Right cardiac atrium (tissue), 5 donors: ENCODE measurements around the gene CXCR3. TPM values are rescaled to one million over a fixed set of nuclear protein-coding genes. Genes with fewer than 3 reads are reported as not detected.

Source experiments
- ATAC-seq, 2 donors: fragments of 200-7000 bp; cut with Tn5 transposase; one replicate each; pipeline versions ENCODE4 v1.8.0 to v1.9.1; 2020; ENCODE audit warnings: moderate library complexity in 2 of 2, mild to moderate bottlenecking in 1 of 2
- DNase-seq, 3 donors: peaks; one replicate each; pipeline ENCODE4 v3.0.0-alpha.2; 2020
- H3K27ac ChIP-seq: one replicate; pipeline ENCODE4 v1.5.1; 2013; ENCODE audit warnings: mild to moderate bottlenecking, low read length, control low read depth, moderate library complexity
- H3K27me3 ChIP-seq: one replicate; pipeline ENCODE4 v1.6.1; 2013; ENCODE audit not compliant: control insufficient read depth, insufficient read depth
- H3K4me1 ChIP-seq: one replicate; pipeline ENCODE4 v1.6.1; 2013; ENCODE audit warnings: low read length; ENCODE audit not compliant: control insufficient read depth, insufficient read depth
- H3K4me3 ChIP-seq: one replicate; pipeline ENCODE4 v1.5.1; 2013; ENCODE audit warnings: low read length, control low read depth
- H3K9me3 ChIP-seq: one replicate; pipeline ENCODE4 v1.6.1; 2013; ENCODE audit warnings: low read length; ENCODE audit not compliant: control insufficient read depth
- WGBS: extraction: QIAGEN DNeasy Blood & Tissue Kit; methylation state at CpG from one replicate; pipeline ENCODE4 v1.1.7; 2013; 5-methylcytosine and 5-hydroxymethylcytosine counted together
- intact Hi-C, 4 donors: fragments of 100-400 bp; cut with DNase I; formaldehyde crosslinking; loops; one replicate each; pipeline versions ENCODE4 v1.11.0 to v1.14.0; 2022 to 2023
- polyA plus RNA-seq: library from polyadenylated mRNA; stranded (reverse); fragments of 200-250 nt; gene quantifications from one replicate; pipeline ENCODE4 v1.2.3, GENCODE V29; 2013
- total RNA-seq, 4 donors: library from RNA; stranded (reverse); fragmentation: NEBNext Ultra II Directional; extraction: Animal tissue kit (Norgen Biotek cat#: 25700); gene quantifications; one replicate each; pipeline ENCODE4 v1.2.1, GENCODE V29; 2021
- donor health status: healthy with polysubstance abuse.
- donor health status: DM: no; HTN: yes; CAD: no.
- donor health status: DM: no; HTN: no; CAD: no.
- donor health status: DM: no; HTN: yes; CAD: no; lungs with severe emphysema.
- donor health status: DM: yes; HTN: yes; CAD: no.

Gene CXCR3
- total and polyA plus RNA-seq, 5 donors: 0.07 to 0.51 (median 0.28) TPM

- Histone ChIP-seq H3K9me3 (no peaks in the 10 kb centered on the region), H3K27ac (no peak overlapping the region), H3K4me3 (no peak overlapping the region), H3K4me1 (peaks cover 5% of the 10 kb centered on the region), H3K27me3 (no peaks in the 10 kb centered on the region)
- WGBS: 71% methylated on average over 3 of the region's 3 CpGs
- DNase-seq (no peak), ATAC-seq (peak in 1 of 2 donors; percentile 11)
- intact Hi-C loops: no loop called here
Observed at GRCh38 chrX:71637253-71637618, 18.9 kb upstream of the CXCR3 start.

- intact Hi-C loops: no loop called here
- H3K27ac ChIP-seq: no peak overlapping the region
- H3K9me3 ChIP-seq: no peaks in the 10 kb centered on the region
- 67% methylated on average over 9 of the region's 9 CpGs for WGBS
- DNase-seq (no peak), ATAC-seq (peak in 1 of 2 donors; percentile 38)
- no peaks in the 10 kb centered on the region for H3K27me3 ChIP-seq
- H3K4me3 ChIP-seq: no peak overlapping the region
- H3K4me1 ChIP-seq: peaks cover 5% of the 10 kb centered on the region
Observed at GRCh38 chrX:71636438-71637252, 18.3 kb upstream of the CXCR3 start.

- Histone ChIP-seq H3K27me3 (no peaks in the 10 kb centered on the region), H3K4me3 (no peak overlapping the region), H3K9me3 (no peaks in the 10 kb centered on the region), H3K4me1 (peaks cover 5% of the 10 kb centered on the region), H3K27ac (peak overlapping the region; percentile 5)
- intact Hi-C loops: no loop called here
- ATAC-seq: peak; percentile 81 to 96
- WGBS: 45% methylated on average over 6 of the region's 6 CpGs
- DNase-seq: peak in 2 of 3 donors; percentile 42 to 75
Observed at GRCh38 chrX:71634366-71634765, 16.1 kb upstream of the CXCR3 start.

- intact Hi-C loops: no loop called here
- no peak overlapping the region for H3K27ac ChIP-seq
- peak; percentile 25 to 34 for ATAC-seq
Observed at GRCh38 chrX:71632923-71633657, 14.8 kb upstream of the CXCR3 start.

GRCh38 chrX:71629467-71629866 lies 11.2 kb upstream of the CXCR3 start:
- H3K27ac ChIP-seq: no peak overlapping the region
- ATAC-seq (no peak), DNase-seq (no peak)
- H3K4me3 ChIP-seq: no peak overlapping the region
- H3K27me3 ChIP-seq: no peaks in the 10 kb centered on the region
- 85% methylated on average over 2 of the region's 2 CpGs for WGBS
- intact Hi-C loops: no loop called here
- no peaks in the 10 kb centered on the region for H3K9me3 ChIP-seq
- H3K4me1 ChIP-seq: peaks cover 2% of the 10 kb centered on the region

More at GRCh38 chrX:71632923-71633657, 14.8 kb upstream of the CXCR3 start:
- 62% methylated on average over 10 of the region's 10 CpGs for WGBS
- Histone ChIP-seq H3K4me3 (no peak overlapping the region), H3K9me3 (no peaks in the 10 kb centered on the region), H3K27me3 (no peaks in the 10 kb centered on the region), H3K4me1 (peaks cover 5% of the 10 kb centered on the region)
- peak in 1 of 3 donors; percentile 58 for DNase-seq

GRCh38 chrX:71627588-71628404 lies 9.5 kb upstream of the CXCR3 start:
- ATAC-seq (no peak), DNase-seq (no peak)
- no peak overlapping the region for H3K27ac ChIP-seq
- intact Hi-C loops: no loop called here
- no peak overlapping the region for H3K4me3 ChIP-seq
- no peaks in the 10 kb centered on the region for H3K27me3 ChIP-seq
- peaks cover 4% of the 10 kb centered on the region for H3K4me1 ChIP-seq
- H3K9me3 ChIP-seq: no peaks in the 10 kb centered on the region
- WGBS: 80% methylated on average over 14 of the region's 14 CpGs

- intact Hi-C loops: no loop called here
- Histone ChIP-seq H3K4me1 (peaks cover 4% of the 10 kb centered on the region), H3K4me3 (no peak overlapping the region), H3K27ac (no peak overlapping the region), H3K9me3 (no peaks in the 10 kb centered on the region), H3K27me3 (no peaks in the 10 kb centered on the region)
- no peak for ATAC-seq
- DNase-seq: no peak
- 78% methylated on average over 6 of the region's 6 CpGs for WGBS
Observed at GRCh38 chrX:71626576-71626975, 8.3 kb upstream of the CXCR3 start.

- no peaks in the 10 kb centered on the region for H3K27me3 ChIP-seq
- 88% methylated on average over 5 of the region's 5 CpGs for WGBS
- no peaks in the 10 kb centered on the region for H3K9me3 ChIP-seq
- H3K4me1 ChIP-seq: peaks cover 4% of the 10 kb centered on the region
- intact Hi-C loops: no loop called here
- H3K27ac ChIP-seq: no peak overlapping the region
- no peak overlapping the region for H3K4me3 ChIP-seq
- ATAC-seq (no peak), DNase-seq (no peak)
Observed at GRCh38 chrX:71625471-71625870, 7.2 kb upstream of the CXCR3 start.

- WGBS: 86% methylated on average over 3 of the region's 3 CpGs
Observed at GRCh38 chrX:71623714-71624113, 5.4 kb upstream of the CXCR3 start.

GRCh38 chrX:71622576-71623450 lies 4.5 kb upstream of the CXCR3 start:
- peak; percentile 89 to 94 for ATAC-seq
- Histone ChIP-seq H3K27me3 (no peaks in the 10 kb centered on the region), H3K4me3 (no peak overlapping the region), H3K4me1 (peaks cover 4% of the 10 kb centered on the region), H3K9me3 (no peaks in the 10 kb centered on the region), H3K27ac (peak overlapping the region; percentile 91)
- 20% methylated on average over 13 of the region's 13 CpGs for WGBS
- intact Hi-C loops: no loop called here
- DNase-seq: peak; percentile 83 to 93 (median 93)

More at GRCh38 chrX:71623714-71624113, 5.4 kb upstream of the CXCR3 start:
- Histone ChIP-seq H3K27ac (no peak overlapping the region), H3K27me3 (no peaks in the 10 kb centered on the region), H3K4me1 (peaks cover 4% of the 10 kb centered on the region), H3K9me3 (no peaks in the 10 kb centered on the region), H3K4me3 (no peak overlapping the region)
- no peak for ATAC-seq
- intact Hi-C loops: no loop called here
- no peak for DNase-seq
